K562 (cell line): ENCODE results near the gene GCN1. TPM values are rescaled to one million over a fixed set of nuclear protein-coding genes. Genes with fewer than 3 reads are reported as not detected.

Experiments
- ATF1 ChIP-seq, 2 experiments: fragments of 450-650 bp in 1 of 2; IDR thresholded peaks; 2 replicates each; pipeline ENCODE4 v1.6.1; 2016; ENCODE audit warnings: missing compliant biosample characterization in 1 of 2, missing genetic modification characterization in 1 of 2
- POLR2AphosphoS2 ChIP-seq: IDR thresholded peaks from 2 replicates; pipeline ENCODE4 v1.6.1; 2012; ENCODE audit warnings: low read length, improper control_type of control experiment
- RBM39 ChIP-seq: fragments of 200-400 bp; formaldehyde crosslinking; optimal IDR thresholded peaks from 2 replicates; pipeline ENCODE3; 2018; ENCODE audit warnings: low read depth, low read length
- RFX1 ChIP-seq: fragments of 450-650 bp; IDR thresholded peaks from 2 replicates; pipeline ENCODE4 v1.6.1; 2016; ENCODE audit warnings: mild to moderate bottlenecking, moderate library complexity
- SIN3A ChIP-seq, 2 experiments: fragments of 150-350 bp in 1 of 2; IDR thresholded peaks; 2 replicates each; pipeline ENCODE4 v1.6.1; 2011 to 2016; ENCODE audit warnings: borderline replicate concordance in 2 of 2, low read depth in 2 of 2, low read length in 2 of 2, mild to moderate bottlenecking in 2 of 2, moderate library complexity in 2 of 2; ENCODE audit not compliant: control insufficient read depth in 1 of 2
- WHSC1 ChIP-seq: IDR thresholded peaks from one replicate; pipeline ENCODE4 v1.6.1; 2012; ENCODE audit warnings: low read length, control low read depth, inconsistent platforms
- ZNF197 ChIP-seq: fragments of 200-800 bp; sonication (Bioruptor generic); IDR thresholded peaks from 2 replicates; pipeline ENCODE4 v1.6.1; 2016; ENCODE audit warnings: low read depth, missing genetic modification characterization, missing compliant biosample characterization
- ZNF696 ChIP-seq: fragments of 250-450 bp; sonication (Bioruptor Pico); conservative IDR thresholded peaks from 2 replicates; pipeline ENCODE4 v1.4.0; 2020; ENCODE audit warnings: mild to moderate bottlenecking, moderate library complexity
- polyA plus RNA-seq, 8 experiments: library from polyadenylated mRNA; depleted of rRNA in 4 of 8; stranded (reverse) in 5 of 8; unstranded in 3 of 8; fragments of >200 nt; fragmentation: Nextera tagmentation in 2 of 8; fragmentation: Illumina TruSeq in 1 of 8; extraction: Ambion mirVana in 2 of 8; extraction: Trizol in 1 of 8; gene quantifications; 2 replicates each; pipeline versions ENCODE4 v1.2.1 to v1.2.3, GENCODE V29; 2011 to 2014; ENCODE audit warnings: inconsistent platforms in 1 of 8, missing spikeins in 1 of 8
- total RNA-seq, 7 experiments: library from RNA; depleted of rRNA in 6 of 7; stranded (reverse); fragments of >200 nt in 6 of 7; fragmentation: Illumina TruSeq in 2 of 7; extraction: Trizol in 2 of 7; gene quantifications; 2 replicates each; pipeline versions ENCODE4 v1.2.1 to v1.2.3, GENCODE V29; 2011 to 2021; ENCODE audit warnings: low replicate concordance in 1 of 7
- TF ChIP-seq, protein P1 (sequence below): fragments of 250-450 bp; sonication (Bioruptor Pico); IDR thresholded peaks from 2 replicates; pipeline ENCODE4 v1.8.0; 2022; ENCODE audit warnings: inconsistent platforms, mild to moderate bottlenecking, moderate library complexity, borderline replicate concordance
- TF ChIP-seq, protein P2 (sequence below): fragments of 450-650 bp; IDR thresholded peaks from 2 replicates; pipeline ENCODE4 v1.6.1; 2016
- TF ChIP-seq, protein P3 (sequence below): fragments of 250-450 bp; sonication (Bioruptor Pico); IDR thresholded peaks from 2 replicates; pipeline ENCODE4 v1.4.0; 2020; ENCODE audit warnings: mild to moderate bottlenecking
- TF ChIP-seq, protein P4 (sequence below), 3 experiments: fragments of 200-800 bp in 1 of 3; fragments of 250-450 bp in 1 of 3; fragments of 450-650 bp in 1 of 3; sonication (Bioruptor Pico) in 1 of 3; sonication (Bioruptor generic) in 1 of 3; formaldehyde crosslinking in 1 of 3; IDR thresholded peaks; 2 replicates each; pipeline versions ENCODE4 v1.6.1 to v1.8.0; 2016 to 2022; ENCODE audit warnings: mild to moderate bottlenecking in 2 of 3, missing genetic modification characterization in 2 of 3, missing compliant biosample characterization in 1 of 3, moderate library complexity in 1 of 3
- TF ChIP-seq, protein P5 (sequence below): fragments of 250-450 bp; sonication (Bioruptor Pico); IDR thresholded peaks from 2 replicates; pipeline ENCODE4 v1.5.0; 2020; ENCODE audit warnings: mild to moderate bottlenecking, borderline replicate concordance
- TF ChIP-seq, protein P6 (sequence below): sonication (generic); formaldehyde crosslinking; IDR thresholded peaks from 2 replicates; pipeline ENCODE4 v1.8.1; 2022; ENCODE audit warnings: missing genetic modification reagents

GCN1 gene
- total and polyA plus RNA-seq, 9 of the 15 experiments (the other 6 are each of a cell fraction or from before 2014, with no cell fraction given): 11.9 to 190 (median 51.7) TPM

DNA sequence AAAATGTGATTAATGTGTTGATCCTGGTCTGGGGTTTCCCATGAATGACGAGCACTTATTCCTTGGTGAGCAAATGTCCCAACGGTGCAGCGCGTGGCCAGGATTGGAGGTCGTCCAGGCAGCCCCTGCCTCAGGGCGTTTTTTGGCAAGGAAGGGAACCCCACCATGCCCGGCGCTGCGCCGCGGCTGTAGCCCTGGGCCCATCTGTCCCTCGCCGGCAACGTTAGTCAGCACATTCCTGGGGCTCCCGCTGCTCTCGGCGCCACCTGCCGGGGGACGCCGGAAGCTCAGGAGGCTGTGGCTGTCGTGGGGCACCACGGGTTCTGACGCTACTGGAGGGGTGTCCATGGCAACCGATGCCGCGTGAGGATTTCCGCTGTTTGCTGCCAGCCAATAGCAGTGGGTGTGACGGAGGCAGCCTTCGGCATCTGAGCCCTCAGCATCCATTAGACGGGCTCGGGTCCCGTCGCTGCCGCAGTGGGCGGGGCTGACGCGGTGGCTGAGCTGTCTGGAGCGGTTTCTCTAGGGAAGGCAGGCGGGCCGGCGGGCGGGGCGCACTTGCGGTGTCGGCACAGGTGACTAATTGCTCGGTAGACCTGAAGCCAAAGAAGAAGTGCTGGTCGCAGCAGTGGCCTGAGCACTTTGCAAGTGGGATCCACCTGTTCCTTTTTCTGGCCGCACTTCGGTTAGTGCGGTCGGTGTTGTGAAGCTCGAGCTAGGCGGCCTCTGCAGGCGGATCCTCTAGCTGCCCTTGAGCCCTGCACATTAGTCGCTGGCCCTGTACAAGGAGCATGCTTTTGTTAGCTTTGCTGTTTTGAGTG is 107.5 kb downstream of the GCN1 start (continued):
- TF ChIP-seq, protein P1, sequence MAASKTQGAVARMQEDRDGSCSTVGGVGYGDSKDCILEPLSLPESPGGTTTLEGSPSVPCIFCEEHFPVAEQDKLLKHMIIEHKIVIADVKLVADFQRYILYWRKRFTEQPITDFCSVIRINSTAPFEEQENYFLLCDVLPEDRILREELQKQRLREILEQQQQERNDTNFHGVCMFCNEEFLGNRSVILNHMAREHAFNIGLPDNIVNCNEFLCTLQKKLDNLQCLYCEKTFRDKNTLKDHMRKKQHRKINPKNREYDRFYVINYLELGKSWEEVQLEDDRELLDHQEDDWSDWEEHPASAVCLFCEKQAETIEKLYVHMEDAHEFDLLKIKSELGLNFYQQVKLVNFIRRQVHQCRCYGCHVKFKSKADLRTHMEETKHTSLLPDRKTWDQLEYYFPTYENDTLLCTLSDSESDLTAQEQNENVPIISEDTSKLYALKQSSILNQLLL (CRISPR knock-in tag): no peak
- TF ChIP-seq RBM39 (no peak), ATF1 (CRISPR knock-in tag; IDR thresholded peaks at IDR 0.05) (0 out of 2 replicates have a peak, but pooled peaks have one; percentile 32), ATF1 (tag; IDR thresholded peaks at IDR 0.05) (peak; percentile 92), WHSC1 (no peak), SIN3A (IDR thresholded peaks at IDR 0.05; ENCODE audit: borderline replicate concordance in 2 of 2, control insufficient read depth in 1 of 2, low read depth in 2 of 2, low read length in 2 of 2) (peak; percentile 75 to 80; a peak in 2 of 4 replicates), POLR2AphosphoS2 (no peak), ZNF696 (CRISPR knock-in tag) (no peak), RFX1 (peak; percentile 97), ZNF197 (CRISPR knock-in tag) (no peak)
- TF ChIP-seq, protein P2, sequence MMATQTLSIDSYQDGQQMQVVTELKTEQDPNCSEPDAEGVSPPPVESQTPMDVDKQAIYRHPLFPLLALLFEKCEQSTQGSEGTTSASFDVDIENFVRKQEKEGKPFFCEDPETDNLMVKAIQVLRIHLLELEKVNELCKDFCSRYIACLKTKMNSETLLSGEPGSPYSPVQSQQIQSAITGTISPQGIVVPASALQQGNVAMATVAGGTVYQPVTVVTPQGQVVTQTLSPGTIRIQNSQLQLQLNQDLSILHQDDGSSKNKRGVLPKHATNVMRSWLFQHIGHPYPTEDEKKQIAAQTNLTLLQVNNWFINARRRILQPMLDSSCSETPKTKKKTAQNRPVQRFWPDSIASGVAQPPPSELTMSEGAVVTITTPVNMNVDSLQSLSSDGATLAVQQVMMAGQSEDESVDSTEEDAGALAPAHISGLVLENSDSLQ: peak; percentile 64
- TF ChIP-seq, protein P3, sequence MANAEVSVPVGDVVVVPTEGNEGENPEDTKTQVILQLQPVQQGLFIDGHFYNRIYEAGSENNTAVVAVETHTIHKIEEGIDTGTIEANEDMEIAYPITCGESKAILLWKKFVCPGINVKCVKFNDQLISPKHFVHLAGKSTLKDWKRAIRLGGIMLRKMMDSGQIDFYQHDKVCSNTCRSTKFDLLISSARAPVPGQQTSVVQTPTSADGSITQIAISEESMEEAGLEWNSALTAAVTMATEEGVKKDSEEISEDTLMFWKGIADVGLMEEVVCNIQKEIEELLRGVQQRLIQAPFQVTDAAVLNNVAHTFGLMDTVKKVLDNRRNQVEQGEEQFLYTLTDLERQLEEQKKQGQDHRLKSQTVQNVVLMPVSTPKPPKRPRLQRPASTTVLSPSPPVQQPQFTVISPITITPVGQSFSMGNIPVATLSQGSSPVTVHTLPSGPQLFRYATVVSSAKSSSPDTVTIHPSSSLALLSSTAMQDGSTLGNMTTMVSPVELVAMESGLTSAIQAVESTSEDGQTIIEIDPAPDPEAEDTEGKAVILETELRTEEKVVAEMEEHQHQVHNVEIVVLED (CRISPR knock-in tag): no peak
- TF ChIP-seq, protein P4, sequence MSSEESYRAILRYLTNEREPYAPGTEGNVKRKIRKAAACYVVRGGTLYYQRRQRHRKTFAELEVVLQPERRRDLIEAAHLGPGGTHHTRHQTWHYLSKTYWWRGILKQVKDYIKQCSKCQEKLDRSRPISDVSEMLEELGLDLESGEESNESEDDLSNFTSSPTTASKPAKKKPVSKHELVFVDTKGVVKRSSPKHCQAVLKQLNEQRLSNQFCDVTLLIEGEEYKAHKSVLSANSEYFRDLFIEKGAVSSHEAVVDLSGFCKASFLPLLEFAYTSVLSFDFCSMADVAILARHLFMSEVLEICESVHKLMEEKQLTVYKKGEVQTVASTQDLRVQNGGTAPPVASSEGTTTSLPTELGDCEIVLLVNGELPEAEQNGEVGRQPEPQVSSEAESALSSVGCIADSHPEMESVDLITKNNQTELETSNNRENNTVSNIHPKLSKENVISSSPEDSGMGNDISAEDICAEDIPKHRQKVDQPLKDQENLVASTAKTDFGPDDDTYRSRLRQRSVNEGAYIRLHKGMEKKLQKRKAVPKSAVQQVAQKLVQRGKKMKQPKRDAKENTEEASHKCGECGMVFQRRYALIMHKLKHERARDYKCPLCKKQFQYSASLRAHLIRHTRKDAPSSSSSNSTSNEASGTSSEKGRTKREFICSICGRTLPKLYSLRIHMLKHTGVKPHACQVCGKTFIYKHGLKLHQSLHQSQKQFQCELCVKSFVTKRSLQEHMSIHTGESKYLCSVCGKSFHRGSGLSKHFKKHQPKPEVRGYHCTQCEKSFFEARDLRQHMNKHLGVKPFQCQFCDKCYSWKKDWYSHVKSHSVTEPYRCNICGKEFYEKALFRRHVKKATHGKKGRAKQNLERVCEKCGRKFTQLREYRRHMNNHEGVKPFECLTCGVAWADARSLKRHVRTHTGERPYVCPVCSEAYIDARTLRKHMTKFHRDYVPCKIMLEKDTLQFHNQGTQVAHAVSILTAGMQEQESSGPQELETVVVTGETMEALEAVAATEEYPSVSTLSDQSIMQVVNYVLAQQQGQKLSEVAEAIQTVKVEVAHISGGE (CRISPR knock-in tag; IDR thresholded peaks at IDR 0.05): no peak
- TF ChIP-seq, protein P5, sequence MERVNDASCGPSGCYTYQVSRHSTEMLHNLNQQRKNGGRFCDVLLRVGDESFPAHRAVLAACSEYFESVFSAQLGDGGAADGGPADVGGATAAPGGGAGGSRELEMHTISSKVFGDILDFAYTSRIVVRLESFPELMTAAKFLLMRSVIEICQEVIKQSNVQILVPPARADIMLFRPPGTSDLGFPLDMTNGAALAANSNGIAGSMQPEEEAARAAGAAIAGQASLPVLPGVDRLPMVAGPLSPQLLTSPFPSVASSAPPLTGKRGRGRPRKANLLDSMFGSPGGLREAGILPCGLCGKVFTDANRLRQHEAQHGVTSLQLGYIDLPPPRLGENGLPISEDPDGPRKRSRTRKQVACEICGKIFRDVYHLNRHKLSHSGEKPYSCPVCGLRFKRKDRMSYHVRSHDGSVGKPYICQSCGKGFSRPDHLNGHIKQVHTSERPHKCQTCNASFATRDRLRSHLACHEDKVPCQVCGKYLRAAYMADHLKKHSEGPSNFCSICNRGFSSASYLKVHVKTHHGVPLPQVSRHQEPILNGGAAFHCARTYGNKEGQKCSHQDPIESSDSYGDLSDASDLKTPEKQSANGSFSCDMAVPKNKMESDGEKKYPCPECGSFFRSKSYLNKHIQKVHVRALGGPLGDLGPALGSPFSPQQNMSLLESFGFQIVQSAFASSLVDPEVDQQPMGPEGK (CRISPR knock-in tag): no peak
- TF ChIP-seq, protein P6, sequence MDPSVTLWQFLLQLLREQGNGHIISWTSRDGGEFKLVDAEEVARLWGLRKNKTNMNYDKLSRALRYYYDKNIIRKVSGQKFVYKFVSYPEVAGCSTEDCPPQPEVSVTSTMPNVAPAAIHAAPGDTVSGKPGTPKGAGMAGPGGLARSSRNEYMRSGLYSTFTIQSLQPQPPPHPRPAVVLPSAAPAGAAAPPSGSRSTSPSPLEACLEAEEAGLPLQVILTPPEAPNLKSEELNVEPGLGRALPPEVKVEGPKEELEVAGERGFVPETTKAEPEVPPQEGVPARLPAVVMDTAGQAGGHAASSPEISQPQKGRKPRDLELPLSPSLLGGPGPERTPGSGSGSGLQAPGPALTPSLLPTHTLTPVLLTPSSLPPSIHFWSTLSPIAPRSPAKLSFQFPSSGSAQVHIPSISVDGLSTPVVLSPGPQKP (CRISPR knock-in tag): no peak
